Activated CD8-positive, alpha-beta memory T cell treated with anti-CD3 and anti-CD28 coated beads, Interleukin-2, amount 10 ng/mL, durations not matched to agents 7 days and 5 days (primary cell): ENCODE results near the gene HS6ST3. TPM values are rescaled to one million over a fixed set of nuclear protein-coding genes. Genes with fewer than 3 reads are reported as not detected.

ENCODE experiments used
- ATAC-seq: fragments of 150-1000 bp; cut with Tn5 transposase; one replicate; pipeline ENCODE4 v1.10.0; 2021; ENCODE audit warnings: moderate library complexity
- CTCF ChIA-PET: fragments of 350-600 bp; sonication (Branson Sonifier 250); formaldehyde crosslinking; loops from one replicate; lab custom pipeline; 2021; ENCODE audit warnings: antibody characterized with exemption; lab: Charles Lee
- DNase-seq: peaks from one replicate; pipeline ENCODE4 v3.0.0-alpha.2; 2020
- H3K27ac Mint-ChIP-seq: one replicate; pipeline ENCODE4 v1.8.0; 2021; ENCODE audit warnings: mild to moderate bottlenecking, mixed read lengths
- H3K27me3 Mint-ChIP-seq: one replicate; pipeline ENCODE4 v1.8.0; 2021; ENCODE audit warnings: mixed read lengths
- H3K36me3 Mint-ChIP-seq: one replicate; pipeline ENCODE4 v1.8.0; 2021; ENCODE audit warnings: mild to moderate bottlenecking, mixed read lengths
- H3K4me1 Mint-ChIP-seq: one replicate; pipeline ENCODE4 v1.8.0; 2021; ENCODE audit warnings: mixed read lengths
- H3K4me3 Mint-ChIP-seq: one replicate; pipeline ENCODE4 v1.8.0; 2021; ENCODE audit warnings: mild to moderate bottlenecking, moderate library complexity, mixed read lengths
- H3K9me3 Mint-ChIP-seq: one replicate; pipeline ENCODE4 v1.8.0; 2022; ENCODE audit warnings: low read depth, mixed read lengths
- total RNA-seq, 2 experiments: library from RNA; stranded (reverse); gene quantifications; one replicate each; pipeline ENCODE4 v1.2.3, GENCODE V29; 2021

The HS6ST3 gene
- total RNA-seq, 2 experiments from 2014 or later, result not detected

- Mint-ChIP-seq H3K27me3 (no peaks in the 10 kb centered on the region), H3K36me3 (no peaks in the 10 kb centered on the region), H3K27ac (no peak overlapping the region), H3K9me3 (peaks cover 5% of the 10 kb centered on the region), H3K4me1 (no peaks in the 10 kb centered on the region), H3K4me3 (no peak overlapping the region)
- CTCF ChIA-PET, result no interaction called here
- DNase-seq (no peak), ATAC-seq (no peak)
Measured at GRCh38 chr13:96243376-96243775, 153.5 kb downstream of the HS6ST3 start.

GRCh38 chr13:96248103-96248502, 158.2 kb downstream of the HS6ST3 start:
- DNase-seq, result no peak
- no peaks in the 10 kb centered on the region for H3K27me3 Mint-ChIP-seq
- CTCF ChIA-PET, result no interaction called here
- H3K4me1 Mint-ChIP-seq, result no peaks in the 10 kb centered on the region
- no peak overlapping the region for H3K27ac Mint-ChIP-seq
- H3K36me3 Mint-ChIP-seq, result no peaks in the 10 kb centered on the region
- no peak for ATAC-seq
- no peak overlapping the region for H3K4me3 Mint-ChIP-seq
- no peaks in the 10 kb centered on the region for H3K9me3 Mint-ChIP-seq

GRCh38 chr13:96248996-96249395, 159.1 kb downstream of the HS6ST3 start:
- no peak for ATAC-seq
- Mint-ChIP-seq H3K9me3 (no peaks in the 10 kb centered on the region), H3K36me3 (no peaks in the 10 kb centered on the region), H3K27me3 (no peaks in the 10 kb centered on the region), H3K4me1 (no peaks in the 10 kb centered on the region), H3K27ac (no peak overlapping the region), H3K4me3 (no peak overlapping the region)
- CTCF ChIA-PET, result no interaction called here
- no peak for DNase-seq

- no peak overlapping the region for H3K27ac Mint-ChIP-seq
- no peaks in the 10 kb centered on the region for H3K4me1 Mint-ChIP-seq
- H3K36me3 Mint-ChIP-seq, result no peaks in the 10 kb centered on the region
- no peak overlapping the region for H3K4me3 Mint-ChIP-seq
- DNase-seq (no peak), ATAC-seq (no peak)
- no peaks in the 10 kb centered on the region for H3K9me3 Mint-ChIP-seq
- CTCF ChIA-PET, result no interaction called here
- H3K27me3 Mint-ChIP-seq, result no peaks in the 10 kb centered on the region
Measured at GRCh38 chr13:96252903-96253302, 163.0 kb downstream of the HS6ST3 start.

GRCh38 chr13:96273196-96273595, 183.3 kb downstream of the HS6ST3 start:
- ATAC-seq, result no peak
- H3K9me3 Mint-ChIP-seq, result peaks cover 3% of the 10 kb centered on the region

GRCh38 chr13:96274046-96274445, 184.1 kb downstream of the HS6ST3 start:
- ATAC-seq, result no peak
- Mint-ChIP-seq H3K36me3 (no peaks in the 10 kb centered on the region), H3K27me3 (no peaks in the 10 kb centered on the region), H3K4me1 (no peaks in the 10 kb centered on the region), H3K27ac (no peak overlapping the region), H3K9me3 (peaks cover 3% of the 10 kb centered on the region), H3K4me3 (no peak overlapping the region)
- CTCF ChIA-PET, result no interaction called here
- DNase-seq, result no peak

More at GRCh38 chr13:96273196-96273595, 183.3 kb downstream of the HS6ST3 start:
- no peak for DNase-seq
- no peak overlapping the region for H3K27ac Mint-ChIP-seq
- CTCF ChIA-PET, result no interaction called here
- no peak overlapping the region for H3K4me3 Mint-ChIP-seq
- H3K36me3 Mint-ChIP-seq, result no peaks in the 10 kb centered on the region
- H3K4me1 Mint-ChIP-seq, result no peaks in the 10 kb centered on the region
- no peaks in the 10 kb centered on the region for H3K27me3 Mint-ChIP-seq

- Mint-ChIP-seq H3K27ac (no peak overlapping the region), H3K36me3 (no peaks in the 10 kb centered on the region), H3K4me1 (no peaks in the 10 kb centered on the region), H3K4me3 (no peak overlapping the region), H3K27me3 (no peaks in the 10 kb centered on the region), H3K9me3 (peaks cover 3% of the 10 kb centered on the region)
- CTCF ChIA-PET, result no interaction called here
- no peak for ATAC-seq
- DNase-seq, result no peak
Measured at GRCh38 chr13:96279904-96280303, 190.0 kb downstream of the HS6ST3 start.

- no peak for DNase-seq
- no peaks in the 10 kb centered on the region for H3K4me1 Mint-ChIP-seq
- CTCF ChIA-PET, result no interaction called here
- H3K9me3 Mint-ChIP-seq, result no peaks in the 10 kb centered on the region
- no peak overlapping the region for H3K27ac Mint-ChIP-seq
- no peaks in the 10 kb centered on the region for H3K36me3 Mint-ChIP-seq
- ATAC-seq, result no peak
- H3K27me3 Mint-ChIP-seq, result no peaks in the 10 kb centered on the region
- no peak overlapping the region for H3K4me3 Mint-ChIP-seq
Measured at GRCh38 chr13:96284971-96285370, 195.1 kb downstream of the HS6ST3 start.

GRCh38 chr13:96285729-96286128, 195.8 kb downstream of the HS6ST3 start:
- Mint-ChIP-seq H3K27me3 (no peaks in the 10 kb centered on the region), H3K9me3 (peaks cover under 1% of the 10 kb centered on the region), H3K4me1 (no peaks in the 10 kb centered on the region), H3K4me3 (no peak overlapping the region), H3K27ac (no peak overlapping the region), H3K36me3 (no peaks in the 10 kb centered on the region)
- CTCF ChIA-PET, result no interaction called here
- no peak for ATAC-seq
- DNase-seq, result no peak

GRCh38 chr13:96294930-96295881, 205.3 kb downstream of the HS6ST3 start:
- CTCF ChIA-PET, result interaction anchor here (0.9 kb wide), 1 partner anchor 17 kb away, joined by 3 read pairs; no protein-coding TSS in a partner anchor
- H3K4me1 Mint-ChIP-seq, result no peaks in the 10 kb centered on the region

GRCh38 chr13:96297360-96297759, 207.5 kb downstream of the HS6ST3 start:
- Mint-ChIP-seq H3K27ac (no peak overlapping the region), H3K4me3 (no peak overlapping the region), H3K9me3 (peaks cover 2% of the 10 kb centered on the region), H3K36me3 (no peaks in the 10 kb centered on the region), H3K4me1 (no peaks in the 10 kb centered on the region), H3K27me3 (no peaks in the 10 kb centered on the region)
- DNase-seq (no peak), ATAC-seq (no peak)
- CTCF ChIA-PET, result no interaction called here

More at GRCh38 chr13:96294930-96295881, 205.3 kb downstream of the HS6ST3 start:
- Mint-ChIP-seq H3K4me3 (no peak overlapping the region), H3K27me3 (no peaks in the 10 kb centered on the region), H3K36me3 (no peaks in the 10 kb centered on the region), H3K9me3 (peaks cover 4% of the 10 kb centered on the region), H3K27ac (no peak overlapping the region)
- DNase-seq (no peak), ATAC-seq (no peak)

GRCh38 chr13:96299235-96299634, 209.3 kb downstream of the HS6ST3 start:
- Mint-ChIP-seq H3K4me3 (no peak overlapping the region), H3K27ac (no peak overlapping the region), H3K27me3 (no peaks in the 10 kb centered on the region), H3K9me3 (peaks cover 2% of the 10 kb centered on the region), H3K4me1 (no peaks in the 10 kb centered on the region), H3K36me3 (no peaks in the 10 kb centered on the region)
- DNase-seq (no peak), ATAC-seq (no peak)
- CTCF ChIA-PET, result no interaction called here

GRCh38 chr13:96308568-96308967, 218.7 kb downstream of the HS6ST3 start:
- ATAC-seq, result no peak

GRCh38 chr13:96314974-96315373, 225.1 kb downstream of the HS6ST3 start:
- Mint-ChIP-seq H3K27me3 (no peaks in the 10 kb centered on the region), H3K36me3 (no peaks in the 10 kb centered on the region), H3K27ac (no peak overlapping the region), H3K4me3 (no peak overlapping the region), H3K4me1 (no peaks in the 10 kb centered on the region), H3K9me3 (peaks cover 3% of the 10 kb centered on the region)
- ATAC-seq (no peak), DNase-seq (no peak)
- CTCF ChIA-PET, result no interaction called here

More at GRCh38 chr13:96308568-96308967, 218.7 kb downstream of the HS6ST3 start:
- CTCF ChIA-PET, result no interaction called here
- H3K27ac Mint-ChIP-seq, result no peak overlapping the region
- H3K9me3 Mint-ChIP-seq, result peaks cover 3% of the 10 kb centered on the region
- no peak for DNase-seq
- H3K36me3 Mint-ChIP-seq, result no peaks in the 10 kb centered on the region
- H3K27me3 Mint-ChIP-seq, result no peaks in the 10 kb centered on the region
- H3K4me3 Mint-ChIP-seq, result no peak overlapping the region
- no peaks in the 10 kb centered on the region for H3K4me1 Mint-ChIP-seq
